Neutrophil (primary cell): Measurements from ENCODE around the gene RHBDL1.
A peak's percentile ranks its signal among the peaks of the same experiment; 100 is the strongest.

Experiments
- H3K27ac ChIP-seq: fragments of 200-600 bp; sonication (generic); 2 replicates; pipeline ENCODE4 v1.5.1; 2016; ENCODE audit warnings: mild to moderate bottlenecking, moderate library complexity
- H3K27me3 ChIP-seq: fragments of 200-600 bp; sonication (generic); 2 replicates; pipeline ENCODE4 v1.6.0; 2016; ENCODE audit warnings: mild to moderate bottlenecking
- H3K36me3 ChIP-seq: fragments of 200-600 bp; sonication (generic); 2 replicates; pipeline ENCODE4 v1.5.1; 2017
- H3K4me1 ChIP-seq, 2 experiments: fragments of 200-600 bp in 1 of 2; sonication (generic) in 1 of 2; 1 replicate in 1 of 2; 2 replicates in 1 of 2; pipeline versions ENCODE4 v1.5.1 to v1.6.1; 2013 to 2016; ENCODE audit warnings: low read depth in 1 of 2, low read length in 1 of 2, mild to moderate bottlenecking in 1 of 2, moderate library complexity in 1 of 2; ENCODE audit not compliant: control insufficient read depth in 1 of 2, insufficient read depth in 1 of 2
- H3K4me3 ChIP-seq, 2 experiments: fragments of 200-600 bp in 1 of 2; sonication (generic) in 1 of 2; 1 replicate in 1 of 2; 2 replicates in 1 of 2; pipeline ENCODE4 v1.5.1; 2013 to 2016; ENCODE audit warnings: low read depth in 1 of 2, low read length in 1 of 2, mild to moderate bottlenecking in 1 of 2, moderate library complexity in 1 of 2
- H3K9me3 ChIP-seq: fragments of 200-600 bp; sonication (generic); 2 replicates; pipeline ENCODE4 v1.5.1; 2016
- CTCF ChIP-seq: fragments of 200-600 bp; sonication (generic); IDR thresholded peaks from 2 replicates; pipeline ENCODE4 v1.5.1; 2016; ENCODE audit warnings: antibody characterized with exemption

The RHBDL1 gene

GRCh38 chr16:724188-725040, 48.9 kb downstream of the RHBDL1 start:
- H3K4me3 ChIP-seq: no peak overlapping the region
- peaks cover 27 to 48% of the 10 kb centered on the region in 2 experiments for H3K4me1 ChIP-seq

GRCh38 chr16:725041-725376, 49.5 kb downstream of the RHBDL1 start:
- Histone ChIP-seq H3K4me1 (peaks cover 25 to 46% of the 10 kb centered on the region in 2 experiments), H3K27me3 (peaks cover 67% of the 10 kb centered on the region), H3K4me3 (no peak overlapping the region), H3K36me3 (peaks cover 1% of the 10 kb centered on the region), H3K9me3 (no peaks in the 10 kb centered on the region), H3K27ac (no peak overlapping the region)
- TF ChIP-seq CTCF: no peak

More at GRCh38 chr16:724188-725040, 48.9 kb downstream of the RHBDL1 start:
- Histone ChIP-seq H3K36me3 (no peaks in the 10 kb centered on the region), H3K27me3 (peaks cover 68% of the 10 kb centered on the region), H3K27ac (no peak overlapping the region), H3K9me3 (no peaks in the 10 kb centered on the region)
- no peak for TF ChIP-seq CTCF

- Histone ChIP-seq H3K36me3 (peaks cover 8% of the 10 kb centered on the region), H3K27ac (no peak overlapping the region), H3K4me3 (no peak overlapping the region), H3K4me1 (peaks cover 18 to 39% of the 10 kb centered on the region in 2 experiments), H3K9me3 (no peaks in the 10 kb centered on the region), H3K27me3 (peaks cover 61% of the 10 kb centered on the region)
- TF ChIP-seq CTCF: no peak
These were observed 50.2 kb downstream of the RHBDL1 start for GRCh38 chr16:725463-726187.

- no peak for TF ChIP-seq CTCF
- H3K27ac ChIP-seq: no peak overlapping the region
- no peak overlapping the region for H3K4me3 ChIP-seq
- H3K27me3 ChIP-seq: peaks cover 61% of the 10 kb centered on the region
- peaks cover 15 to 35% of the 10 kb centered on the region in 2 experiments for H3K4me1 ChIP-seq
- no peaks in the 10 kb centered on the region for H3K9me3 ChIP-seq
- peaks cover 12% of the 10 kb centered on the region for H3K36me3 ChIP-seq
These were observed 50.6 kb downstream of the RHBDL1 start for GRCh38 chr16:726188-726437.

GRCh38 chr16:726438-727290, 51.2 kb downstream of the RHBDL1 start, which contains the start of the genes CCDC78 and HAGHL:
TSS of gene CCDC78 (minus strand) at chr16:726443. CDS start at chr16:726367, 76 bp downstream.
TSS of gene HAGHL (plus strand) at chr16:727106. CDS start at chr16:727510, 404 bp downstream.
- no peak for TF ChIP-seq CTCF
- peaks cover 10 to 30% of the 10 kb centered on the region in 2 experiments for H3K4me1 ChIP-seq
- H3K27me3 ChIP-seq: peaks cover 61% of the 10 kb centered on the region
- H3K36me3 ChIP-seq: peaks cover 18% of the 10 kb centered on the region
- no peaks in the 10 kb centered on the region for H3K9me3 ChIP-seq
- H3K27ac ChIP-seq: no peak within 1 kb of the TSS
- peak within 1 kb of the TSS; percentile 35 to 53 for H3K4me3 ChIP-seq
